ENCODE results near the gene PHC1.
"Not testable (repeated sequence)": the region's sequence is repeated elsewhere in the genome, so short reads cannot be mapped to it uniquely, and the experiment has no call there.

GRCh38 chr12:8902703-8903102 lies 11.6 kb upstream of the PHC1 start:
- TF ChIP-seq CTCF (IDR thresholded peaks at IDR 0.05; ENCODE audit: borderline replicate concordance, extremely low read depth, low read length, poor library complexity, severe bottlenecking); EZH2 (IDR thresholded peaks at IDR 0.05; ENCODE audit: borderline replicate concordance, low read depth, low read length, severe bottlenecking): not testable (repeated sequence)

Data from DND-41 (cell line).